HCT116 (cell line): ENCODE measurements around the gene FBXW8. TPM values are rescaled to one million over a fixed set of nuclear protein-coding genes. Genes with fewer than 3 reads are reported as not detected.

Experiments
- ATAC-seq: fragments of 200-7000 bp; cut with Tn5 transposase; 2 replicates; pipeline ENCODE4 v1.9.1; 2020; ENCODE audit warnings: mild to moderate bottlenecking, moderate library complexity
- BruUV-seq: library from RNA; stranded (reverse); fragments of 400-500 nt; replicated peaks from 2 replicates; lab custom pipeline; 2021; lab: Mats Ljungman, UMichigan
- CTCF ChIA-PET: fragments of 300-600 bp; sonication (Branson Sonifier 250); formaldehyde crosslinking; loops from one replicate; lab custom pipeline; 2021; ENCODE audit warnings: antibody characterized with exemption; lab: Charles Lee
- POLR2A ChIA-PET: fragments of 300-600, 350-600 bp; sonication (Branson Sonifier 250); formaldehyde crosslinking; loops from one replicate; lab custom pipeline; 2021; ENCODE audit warnings: antibody characterized with exemption; lab: Charles Lee
- RAD21 ChIA-PET, 2 experiments: fragments of 300-600 bp; sonication (Branson Sonifier 250); formaldehyde crosslinking; loops; one replicate each; lab custom pipeline; 2023; ENCODE audit warnings: low total read pairs in 2 of 2; ENCODE audit not compliant: uncharacterized antibody in 2 of 2, unreplicated experiment in 2 of 2, low non-redundant PET in 1 of 2; lab: Charles Lee
- DNase-seq: peaks from one replicate; pipeline ENCODE4 v3.0.0-alpha.2; 2010; ENCODE audit warnings: low read depth, low spot score
- H2AFZ ChIP-seq: fragments of 200-600 bp; shearing (Covaris generic), sonication (generic); 2 replicates; pipeline ENCODE4 v1.6.1; 2017; ENCODE audit warnings: low read depth, mixed run types, mixed read lengths, antibody characterized with exemption, low read length; ENCODE audit not compliant: poor library complexity, severe bottlenecking
- H3K27ac ChIP-seq: 2 replicates; pipeline ENCODE4 v1.5.1; 2012; ENCODE audit warnings: low read depth, low read length
- H3K27me3 ChIP-seq: fragments of 200-600 bp; sonication (generic); 2 replicates; pipeline ENCODE4 v1.6.1; 2016; ENCODE audit warnings: mixed run types, low read length, mixed read lengths; ENCODE audit not compliant: insufficient read depth
- H3K36me3 ChIP-seq, 2 experiments: fragments of 200-500 bp in 1 of 2; fragments of 200-600 bp in 1 of 2; sonication (Bioruptor generic) in 1 of 2; sonication (generic) in 1 of 2; 2 replicates each; pipeline versions ENCODE4 v1.5.1 to v1.6.1; 2014 to 2016; ENCODE audit warnings: low read length in 2 of 2, inconsistent platforms in 1 of 2, mixed read lengths in 1 of 2, mixed run types in 1 of 2; ENCODE audit not compliant: insufficient read depth in 2 of 2, control insufficient read depth in 1 of 2
- H3K4me1 ChIP-seq, 2 experiments: fragments of 200-600 bp in 1 of 2; sonication (generic) in 1 of 2; 2 replicates each; pipeline versions ENCODE4 v1.5.1 to v1.6.1; 2012 to 2017; ENCODE audit warnings: low read length in 2 of 2, inconsistent platforms in 1 of 2, mild to moderate bottlenecking in 1 of 2, mixed read lengths in 1 of 2, mixed run types in 1 of 2, moderate library complexity in 1 of 2; ENCODE audit not compliant: insufficient read depth in 2 of 2, control insufficient read depth in 1 of 2
- H3K4me2 ChIP-seq: fragments of 200-600 bp; sonication (generic); 2 replicates; pipeline ENCODE4 v1.6.1; 2017; ENCODE audit warnings: mixed run types, low read length, mixed read lengths
- H3K4me3 ChIP-seq, 2 experiments: fragments of 200-600 bp in 1 of 2; sonication (generic) in 1 of 2; replicated peaks in 1 of 2; 2 replicates each; pipeline ENCODE4 v1.5.1; 2011 to 2016; ENCODE audit warnings: low read length in 2 of 2, control low read depth in 1 of 2, low read depth in 1 of 2, mild to moderate bottlenecking in 1 of 2, mixed read lengths in 1 of 2, mixed run types in 1 of 2
- H3K79me2 ChIP-seq: fragments of 200-600 bp; sonication (generic); 2 replicates; pipeline ENCODE4 v1.6.1; 2017; ENCODE audit warnings: mild to moderate bottlenecking, mixed run types, low read length, moderate library complexity, mixed read lengths; ENCODE audit not compliant: insufficient read depth
- H3K9ac ChIP-seq: fragments of 200-600 bp; sonication (generic); 2 replicates; pipeline ENCODE4 v1.6.1; 2016; ENCODE audit warnings: low read length, mixed read lengths
- H3K9me2 ChIP-seq: fragments of 200-600 bp; sonication (generic), shearing (Covaris generic); 2 replicates; pipeline ENCODE4 v1.6.1; 2017; ENCODE audit warnings: mixed run types, mild to moderate bottlenecking, moderate library complexity; ENCODE audit not compliant: insufficient read depth
- H3K9me3 ChIP-seq, 2 experiments: fragments of 200-500 bp in 1 of 2; fragments of 200-600 bp in 1 of 2; sonication (Bioruptor generic) in 1 of 2; sonication (generic) in 1 of 2; 2 replicates each; pipeline ENCODE4 v1.6.1; 2014 to 2017; ENCODE audit warnings: low read length in 2 of 2, mixed read lengths in 2 of 2, inconsistent platforms in 1 of 2, low read depth in 1 of 2, mild to moderate bottlenecking in 1 of 2, mixed run types in 1 of 2, moderate library complexity in 1 of 2; ENCODE audit not compliant: control insufficient read depth in 1 of 2, insufficient read depth in 1 of 2
- H4K20me1 ChIP-seq: fragments of 200-600 bp; sonication (generic), shearing (Covaris generic); 2 replicates; pipeline ENCODE4 v1.6.1; 2017; ENCODE audit warnings: mixed run types, mild to moderate bottlenecking, moderate library complexity; ENCODE audit not compliant: insufficient read depth
- CBX3 ChIP-seq: IDR thresholded peaks from 2 replicates; pipeline ENCODE4 v1.6.1; 2012; ENCODE audit warnings: low read depth
- CEBPB ChIP-seq: IDR thresholded peaks from 2 replicates; pipeline ENCODE4 v1.6.1; 2012; ENCODE audit warnings: low read depth
- EGR1 ChIP-seq: IDR thresholded peaks from 2 replicates; pipeline ENCODE4 v1.6.1; 2012; ENCODE audit warnings: low read depth
- EZH2 ChIP-seq: fragments of 200-600 bp; sonication (generic); IDR thresholded peaks from 2 replicates; pipeline ENCODE4 v1.6.1; 2017; ENCODE audit warnings: antibody characterized with exemption, mixed run types
- EZH2phosphoT487 ChIP-seq: fragments of 200-600 bp; IDR thresholded peaks from 2 replicates; pipeline ENCODE4 v1.6.1; 2018; ENCODE audit warnings: antibody characterized with exemption, borderline replicate concordance
- FOSL1 ChIP-seq: IDR thresholded peaks from 2 replicates; pipeline ENCODE4 v1.6.1; 2012; ENCODE audit warnings: low read depth
- JUND ChIP-seq: IDR thresholded peaks from 2 replicates; pipeline ENCODE4 v1.6.1; 2012
- POLR2A ChIP-seq: IDR thresholded peaks from 2 replicates; pipeline ENCODE4 v1.7.0; 2011; ENCODE audit warnings: borderline replicate concordance; ENCODE audit not compliant: insufficient read depth, insufficient read length; ENCODE audit errors: extremely low read depth
- POLR2AphosphoS5 ChIP-seq: IDR thresholded peaks from 2 replicates; pipeline ENCODE4 v1.6.1; 2011; ENCODE audit warnings: mild to moderate bottlenecking, low read depth, low read length, moderate library complexity
- RAD21 ChIP-seq: IDR thresholded peaks from 2 replicates; pipeline ENCODE4 v1.6.1; 2012; ENCODE audit warnings: low read depth, mild to moderate bottlenecking
- SP1 ChIP-seq: IDR thresholded peaks from 2 replicates; pipeline ENCODE4 v1.6.1; 2012; ENCODE audit warnings: low read depth
- SRF ChIP-seq: IDR thresholded peaks from 2 replicates; pipeline ENCODE4 v1.6.1; 2012; ENCODE audit warnings: low read depth
- TCF7L2 ChIP-seq: IDR thresholded peaks from 2 replicates; pipeline ENCODE4 v1.7.0; 2011; ENCODE audit warnings: borderline replicate concordance, inconsistent platforms; ENCODE audit not compliant: insufficient read depth, insufficient read length; ENCODE audit errors: extremely low read depth
- ZFX ChIP-seq: fragments of 450-650 bp; IDR thresholded peaks from 2 replicates; pipeline ENCODE4 v1.6.1; 2017
- ZNF274 ChIP-seq: fragments of 200-500 bp; sonication (Bioruptor generic); IDR thresholded peaks from 2 replicates; pipeline ENCODE4 v1.6.1; 2014; ENCODE audit warnings: mild to moderate bottlenecking, low read depth, low read length, inconsistent platforms
- intact Hi-C: fragments of 100-400 bp; cut with micrococcal nuclease; formaldehyde crosslinking; loops from 2 replicates; pipeline ENCODE4 v1.10.0; 2022
- total RNA-seq: library from RNA; stranded (reverse); gene quantifications from one replicate; pipeline ENCODE4 v1.2.1, GENCODE V29; 2021; ENCODE audit not compliant: unreplicated experiment
- TF ChIP-seq, protein P1 (sequence below): IDR thresholded peaks from 2 replicates; pipeline ENCODE4 v1.6.1; 2012
- TF ChIP-seq, protein P2 (sequence below): IDR thresholded peaks from 2 replicates; pipeline ENCODE4 v1.6.1; 2011; ENCODE audit warnings: mild to moderate bottlenecking, low read length, moderate library complexity; ENCODE audit not compliant: insufficient replicate concordance; ENCODE audit errors: extremely low read depth
- TF ChIP-seq, protein P3 (sequence below), 3 experiments: fragments of 200-600 bp in 1 of 3; sonication (generic) in 1 of 3; IDR thresholded peaks in 2 of 3; conservative IDR thresholded peaks in 1 of 3; 2 replicates each; pipeline ENCODE4 v1.5.1; 2012 to 2017; ENCODE audit warnings: low read depth in 2 of 3, low read length in 2 of 3, antibody characterized with exemption in 1 of 3, borderline replicate concordance in 1 of 3, control low read depth in 1 of 3, mild to moderate bottlenecking in 1 of 3, mixed read lengths in 1 of 3, mixed run types in 1 of 3, moderate library complexity in 1 of 3; ENCODE audit not compliant: insufficient read depth in 1 of 3
- TF ChIP-seq, protein P4 (sequence below): IDR thresholded peaks from 2 replicates; pipeline ENCODE4 v1.6.1; 2012

FBXW8 gene
- total RNA-seq, 1 experiment from 2014 or later, result 14.6 TPM

DNA sequence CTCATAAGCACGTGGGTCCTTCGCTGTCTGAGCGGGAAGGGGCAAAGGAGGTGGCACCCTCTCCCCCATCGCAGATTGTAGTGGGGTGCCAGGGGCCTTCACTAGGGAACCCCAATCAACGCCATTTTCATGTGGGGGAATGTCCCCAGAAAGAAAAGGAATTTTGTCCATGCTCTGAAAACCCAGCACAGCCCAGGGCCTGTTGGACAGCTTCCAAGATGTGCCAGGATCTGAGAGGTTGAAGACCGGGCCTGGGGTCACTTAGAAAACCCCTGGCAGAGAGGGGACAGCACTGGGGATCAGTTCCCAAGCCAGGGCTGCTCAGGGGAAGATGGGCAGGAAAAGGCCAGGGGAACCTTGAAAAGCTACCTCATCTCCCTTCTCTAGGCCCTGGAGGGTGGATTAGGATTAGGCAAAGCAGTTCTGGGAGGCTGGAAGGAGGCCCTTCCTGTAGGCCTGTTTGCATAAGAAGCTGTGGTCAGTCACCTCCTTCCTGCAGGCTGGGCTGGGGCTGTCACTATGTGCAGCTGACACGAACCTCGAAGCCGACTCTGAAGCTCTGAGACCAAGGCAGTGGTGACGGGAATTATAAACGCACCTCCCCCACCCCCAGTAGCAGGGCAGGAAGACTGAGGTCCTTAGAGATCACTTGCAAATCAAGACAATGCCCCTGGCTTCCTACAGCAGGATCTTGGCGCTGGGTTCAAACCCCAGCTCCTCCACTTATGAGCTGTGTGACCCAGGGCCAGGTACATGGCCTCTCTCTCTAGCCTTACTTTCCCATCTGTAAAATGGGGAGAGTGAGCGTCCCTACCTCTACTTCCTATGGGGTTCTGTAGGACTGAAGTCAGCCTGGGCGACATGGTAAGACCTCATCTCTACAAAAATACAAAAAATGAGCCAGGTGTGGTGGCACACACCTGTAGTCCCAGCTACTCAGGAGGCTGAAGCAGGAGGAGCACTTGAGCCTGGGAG lies 159.5 kb downstream of the FBXW8 start:
- no peak overlapping the region for H3K4me3 ChIP-seq
- no peak for ATAC-seq

More for the DNA sequence above, 159.5 kb downstream of the FBXW8 start:
- CTCF ChIA-PET, result no interaction called here
- no peak overlapping the region for H2AFZ ChIP-seq
- no peaks in the 10 kb centered on the region for H4K20me1 ChIP-seq
- H3K79me2 ChIP-seq, result no peaks in the 10 kb centered on the region
- no peak overlapping the region for H3K27ac ChIP-seq
- H3K9ac ChIP-seq, result no peak overlapping the region
- no peaks in the 10 kb centered on the region for H3K9me2 ChIP-seq
- RAD21 ChIA-PET, result no interaction called here
- no peak for DNase-seq
- no peaks in the 10 kb centered on the region for H3K4me1 ChIP-seq
- POLR2A ChIA-PET, result no interaction called here
- intact Hi-C loops, result no loop called here
- no peak for TF ChIP-seq CEBPB
- TF ChIP-seq EGR1, result no peak
- no peak for TF ChIP-seq JUND
- TF ChIP-seq, protein P1, sequence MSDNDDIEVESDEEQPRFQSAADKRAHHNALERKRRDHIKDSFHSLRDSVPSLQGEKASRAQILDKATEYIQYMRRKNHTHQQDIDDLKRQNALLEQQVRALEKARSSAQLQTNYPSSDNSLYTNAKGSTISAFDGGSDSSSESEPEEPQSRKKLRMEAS, result no peak
- TF ChIP-seq, protein P2, sequence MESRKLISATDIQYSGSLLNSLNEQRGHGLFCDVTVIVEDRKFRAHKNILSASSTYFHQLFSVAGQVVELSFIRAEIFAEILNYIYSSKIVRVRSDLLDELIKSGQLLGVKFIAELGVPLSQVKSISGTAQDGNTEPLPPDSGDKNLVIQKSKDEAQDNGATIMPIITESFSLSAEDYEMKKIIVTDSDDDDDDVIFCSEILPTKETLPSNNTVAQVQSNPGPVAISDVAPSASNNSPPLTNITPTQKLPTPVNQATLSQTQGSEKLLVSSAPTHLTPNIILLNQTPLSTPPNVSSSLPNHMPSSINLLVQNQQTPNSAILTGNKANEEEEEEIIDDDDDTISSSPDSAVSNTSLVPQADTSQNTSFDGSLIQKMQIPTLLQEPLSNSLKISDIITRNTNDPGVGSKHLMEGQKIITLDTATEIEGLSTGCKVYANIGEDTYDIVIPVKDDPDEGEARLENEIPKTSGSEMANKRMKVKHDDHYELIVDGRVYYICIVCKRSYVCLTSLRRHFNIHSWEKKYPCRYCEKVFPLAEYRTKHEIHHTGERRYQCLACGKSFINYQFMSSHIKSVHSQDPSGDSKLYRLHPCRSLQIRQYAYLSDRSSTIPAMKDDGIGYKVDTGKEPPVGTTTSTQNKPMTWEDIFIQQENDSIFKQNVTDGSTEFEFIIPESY, result no peak
- TF ChIP-seq SP1, result no peak
- TF ChIP-seq, protein P3, sequence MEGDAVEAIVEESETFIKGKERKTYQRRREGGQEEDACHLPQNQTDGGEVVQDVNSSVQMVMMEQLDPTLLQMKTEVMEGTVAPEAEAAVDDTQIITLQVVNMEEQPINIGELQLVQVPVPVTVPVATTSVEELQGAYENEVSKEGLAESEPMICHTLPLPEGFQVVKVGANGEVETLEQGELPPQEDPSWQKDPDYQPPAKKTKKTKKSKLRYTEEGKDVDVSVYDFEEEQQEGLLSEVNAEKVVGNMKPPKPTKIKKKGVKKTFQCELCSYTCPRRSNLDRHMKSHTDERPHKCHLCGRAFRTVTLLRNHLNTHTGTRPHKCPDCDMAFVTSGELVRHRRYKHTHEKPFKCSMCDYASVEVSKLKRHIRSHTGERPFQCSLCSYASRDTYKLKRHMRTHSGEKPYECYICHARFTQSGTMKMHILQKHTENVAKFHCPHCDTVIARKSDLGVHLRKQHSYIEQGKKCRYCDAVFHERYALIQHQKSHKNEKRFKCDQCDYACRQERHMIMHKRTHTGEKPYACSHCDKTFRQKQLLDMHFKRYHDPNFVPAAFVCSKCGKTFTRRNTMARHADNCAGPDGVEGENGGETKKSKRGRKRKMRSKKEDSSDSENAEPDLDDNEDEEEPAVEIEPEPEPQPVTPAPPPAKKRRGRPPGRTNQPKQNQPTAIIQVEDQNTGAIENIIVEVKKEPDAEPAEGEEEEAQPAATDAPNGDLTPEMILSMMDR (IDR thresholded peaks at IDR 0.05 in 2 of 3, conservative IDR thresholded peaks at IDR 0.05 in 1 of 3; ENCODE audit: borderline replicate concordance in 1 of 3, insufficient read depth in 1 of 3, low read depth in 2 of 3, low read length in 2 of 3), result no peak
- TF ChIP-seq RAD21, result no peak
- no peak for TF ChIP-seq EZH2
- TF ChIP-seq EZH2phosphoT487, result no peak
- TF ChIP-seq SRF, result no peak
- TF ChIP-seq TCF7L2, result no peak
- no peak for TF ChIP-seq FOSL1
- no peak for TF ChIP-seq ZFX
- no peak for TF ChIP-seq POLR2AphosphoS5
- TF ChIP-seq ZNF274, result no peak
- TF ChIP-seq, protein P4, sequence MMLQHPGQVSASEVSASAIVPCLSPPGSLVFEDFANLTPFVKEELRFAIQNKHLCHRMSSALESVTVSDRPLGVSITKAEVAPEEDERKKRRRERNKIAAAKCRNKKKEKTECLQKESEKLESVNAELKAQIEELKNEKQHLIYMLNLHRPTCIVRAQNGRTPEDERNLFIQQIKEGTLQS, result no peak
- TF ChIP-seq POLR2A, result no peak
- TF ChIP-seq CBX3, result no peak
- H3K36me3 ChIP-seq, result no peaks in the 10 kb centered on the region
- no peaks in the 10 kb centered on the region for H3K9me3 ChIP-seq
- no peaks in the 10 kb centered on the region for H3K27me3 ChIP-seq
- BruUV-seq, result no TSS peak
- H3K4me2 ChIP-seq, result no peak overlapping the region
